ACHN (cell line): ENCODE results near the gene PALM.
"Not testable (repeated sequence)": the region's sequence is repeated elsewhere in the genome, so short reads cannot be mapped to it uniquely, and the experiment has no call there.

Experiments
- DNase-seq: peaks from one replicate; pipeline ENCODE4 v3.0.0-alpha.2; 2015
- in situ Hi-C: cut with HindIII; loops from 2 replicates; pipeline ENCODE4 v1.10.0; 2017; ENCODE audit warnings: low sequenced_read_pairs, low pct_ligation_motif_present, low pct_unique_long_range_greater_than_20kb

The PALM gene

GRCh38 chr19:745138-745537 is 36.4 kb downstream of the PALM start:
- DNase-seq, in situ Hi-C loops: not testable (repeated sequence)

- no peak for DNase-seq
- in situ Hi-C loops: no loop called here
Observed at GRCh38 chr19:746208-746819, 37.6 kb downstream of the PALM start.

DNA sequence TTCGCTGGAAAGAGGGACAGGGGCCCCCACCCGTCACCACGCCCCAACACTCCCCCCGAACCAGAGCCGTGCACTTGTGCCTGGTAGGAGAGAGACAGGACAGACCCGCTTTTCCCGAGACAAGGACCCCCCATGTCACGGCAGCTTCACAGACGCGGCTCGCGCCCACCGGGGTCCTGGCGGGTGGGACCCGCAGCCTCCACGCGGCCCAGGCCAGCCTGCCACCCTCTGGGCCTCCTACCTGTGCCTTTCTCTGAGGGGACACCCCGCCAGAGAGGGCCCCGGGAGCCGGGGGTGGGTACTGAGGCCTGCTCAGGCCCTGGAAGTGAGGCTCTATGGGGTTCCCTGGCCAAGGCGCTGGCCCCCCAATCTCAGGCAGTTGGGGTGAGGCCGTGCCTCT is 38.2 kb downstream of the PALM start:
- DNase-seq: no peak
- in situ Hi-C loops: no loop called here

DNA sequence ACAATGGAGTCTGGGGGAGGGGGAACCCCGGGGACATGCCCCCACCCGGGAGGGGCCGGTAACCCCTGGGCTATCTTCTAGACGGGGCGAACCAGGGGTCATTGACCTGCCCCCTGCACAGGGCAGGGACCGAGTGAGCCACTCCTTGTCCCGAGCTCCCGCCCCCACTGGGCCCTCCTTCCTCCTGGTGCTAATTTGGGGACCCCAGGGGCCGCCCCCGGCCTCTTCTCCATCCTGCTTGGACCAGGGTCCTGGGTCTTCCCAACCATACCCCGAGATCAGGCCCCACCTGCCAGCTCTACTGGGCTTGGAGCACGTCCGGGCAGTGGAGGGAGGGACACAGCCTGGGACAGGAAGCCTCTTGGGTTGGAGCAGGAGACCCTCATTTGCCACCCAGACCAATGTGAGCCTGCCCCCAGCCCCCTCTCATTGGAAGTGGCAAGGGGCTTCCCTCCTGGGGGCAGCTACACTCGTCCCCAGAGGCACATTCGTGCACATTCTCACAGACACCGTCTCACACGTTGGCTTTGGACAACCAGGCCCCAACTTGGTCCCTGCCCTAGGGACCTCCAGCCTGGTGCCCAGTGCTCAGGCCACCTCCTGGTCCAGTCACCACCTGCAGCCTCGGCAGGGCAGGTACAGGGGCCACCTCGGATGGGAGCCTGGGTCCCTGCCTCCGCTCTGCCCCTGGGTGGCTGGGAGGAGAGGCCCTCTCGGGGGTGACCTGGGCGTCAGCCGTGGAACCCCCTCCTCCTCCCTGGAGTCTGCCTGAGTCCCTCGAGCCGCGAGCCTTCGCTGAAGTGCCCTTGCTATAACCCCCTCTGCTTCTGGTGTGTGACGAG is 38.9 kb downstream of the PALM start:
- in situ Hi-C loops: no loop called here

GRCh38 chr19:748274-748598 is 39.5 kb downstream of the PALM start:
- DNase-seq: no peak
- in situ Hi-C loops: no loop called here

More for the DNA sequence above, 38.9 kb downstream of the PALM start:
- DNase-seq: no peak

DNA sequence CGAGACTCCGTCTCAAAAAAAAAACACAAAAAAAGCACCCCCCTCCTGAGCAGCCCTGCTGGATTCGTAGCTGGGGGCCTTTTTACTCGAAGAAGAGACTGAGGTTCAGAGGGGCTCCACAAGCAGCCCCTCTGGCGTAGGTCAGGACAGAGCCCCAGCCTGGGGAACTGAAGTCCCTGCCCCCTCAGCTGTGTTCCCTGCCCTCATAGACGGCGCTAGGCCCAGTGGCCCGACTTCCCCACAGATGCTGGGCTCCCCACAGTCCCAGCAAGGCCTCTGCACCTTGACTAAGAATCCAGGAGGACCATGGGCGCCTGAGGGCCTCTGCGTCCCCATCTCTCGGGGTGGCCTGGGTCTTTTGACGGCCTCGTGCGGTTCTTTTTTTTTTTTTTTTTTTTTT is 41.1 kb downstream of the PALM start:
- no peak for DNase-seq
- in situ Hi-C loops: no loop called here

GRCh38 chr19:750640-751423 is 42.1 kb downstream of the PALM start, which contains the start of gene MISP:
TSS of gene MISP (plus strand) at chr19:751112. CDS start at chr19:756947, 5,835 bp downstream.
- in situ Hi-C loops: no loop called here

GRCh38 chr19:751501-752341 is 43.0 kb downstream of the PALM start:
- DNase-seq: peak; percentile 79
- in situ Hi-C loops: no loop called here

More at GRCh38 chr19:750640-751423, 42.1 kb downstream of the PALM start, which contains the start of gene MISP:
- no peak for DNase-seq

- peak; percentile 91 for DNase-seq
- in situ Hi-C loops: no loop called here
Observed at GRCh38 chr19:752652-753517, 44.1 kb downstream of the PALM start.

DNA sequence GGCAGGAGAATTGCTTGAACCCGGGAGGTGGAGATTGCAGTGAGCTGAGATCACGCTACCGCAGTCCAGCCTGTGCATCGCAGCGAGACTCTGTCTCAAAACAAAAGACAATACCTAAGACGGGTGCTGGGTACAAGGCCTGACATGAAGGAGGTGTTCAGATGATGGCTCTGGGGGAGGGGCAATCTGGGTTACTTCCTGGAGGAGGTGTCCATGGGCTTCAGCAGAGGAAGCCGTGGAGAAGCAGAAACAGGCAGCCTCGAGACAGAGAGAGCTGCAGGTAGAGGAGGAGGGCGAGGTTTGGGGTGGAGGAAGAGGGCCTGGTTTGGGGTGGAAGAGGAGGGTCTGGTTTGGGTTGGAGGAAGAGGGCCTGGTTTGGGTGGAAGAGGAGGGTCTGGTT is 45.8 kb downstream of the PALM start:
- in situ Hi-C loops: no loop called here
- DNase-seq: no peak

- in situ Hi-C loops: no loop called here
- no peak for DNase-seq
Observed at GRCh38 chr19:755063-755462, 46.3 kb downstream of the PALM start.

GRCh38 chr19:756236-756635 is 47.5 kb downstream of the PALM start:
- in situ Hi-C loops: no loop called here
- DNase-seq: peak; percentile 7

- in situ Hi-C loops: no loop called here
- DNase-seq: no peak
Observed at GRCh38 chr19:756821-757688, 48.3 kb downstream of the PALM start.

- in situ Hi-C loops: no loop called here
- DNase-seq: no peak
Observed at GRCh38 chr19:757811-758668, 49.3 kb downstream of the PALM start.

DNA sequence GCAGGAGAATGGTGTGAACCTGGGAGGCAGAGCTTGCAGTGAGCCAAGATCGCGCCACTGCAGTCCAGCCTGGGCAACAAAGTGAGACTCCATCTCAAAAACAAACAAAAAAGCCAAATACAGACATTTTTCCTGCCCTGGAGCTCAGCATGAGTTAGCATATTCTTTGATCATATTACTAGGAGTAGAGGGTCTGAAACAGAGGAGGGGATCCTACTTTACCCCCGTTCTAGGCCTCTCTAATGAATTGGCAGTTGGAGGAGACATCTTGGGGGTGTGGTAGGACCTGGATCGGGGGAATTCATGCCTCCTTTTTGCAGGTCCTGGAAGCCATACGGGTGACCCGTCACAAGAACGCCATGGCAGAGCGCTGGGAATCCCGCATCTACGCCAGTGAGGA is 54.4 kb downstream of the PALM start:
- no peak for DNase-seq
- in situ Hi-C loops: no loop called here

- DNase-seq: no peak
- in situ Hi-C loops: no loop called here
Observed at GRCh38 chr19:763869-764268, 55.1 kb downstream of the PALM start.
